ENCODE measurements around the gene PPL. TPM values are rescaled to one million over a fixed set of nuclear protein-coding genes. Genes with fewer than 3 reads are reported as not detected.
"Not testable (repeated sequence)": the region's sequence is repeated elsewhere in the genome, so short reads cannot be mapped to it uniquely, and the experiment has no call there.

Gene PPL
- total RNA-seq, 2 experiments from 2014 or later = 0.07 TPM; not detected in 1

DNA sequence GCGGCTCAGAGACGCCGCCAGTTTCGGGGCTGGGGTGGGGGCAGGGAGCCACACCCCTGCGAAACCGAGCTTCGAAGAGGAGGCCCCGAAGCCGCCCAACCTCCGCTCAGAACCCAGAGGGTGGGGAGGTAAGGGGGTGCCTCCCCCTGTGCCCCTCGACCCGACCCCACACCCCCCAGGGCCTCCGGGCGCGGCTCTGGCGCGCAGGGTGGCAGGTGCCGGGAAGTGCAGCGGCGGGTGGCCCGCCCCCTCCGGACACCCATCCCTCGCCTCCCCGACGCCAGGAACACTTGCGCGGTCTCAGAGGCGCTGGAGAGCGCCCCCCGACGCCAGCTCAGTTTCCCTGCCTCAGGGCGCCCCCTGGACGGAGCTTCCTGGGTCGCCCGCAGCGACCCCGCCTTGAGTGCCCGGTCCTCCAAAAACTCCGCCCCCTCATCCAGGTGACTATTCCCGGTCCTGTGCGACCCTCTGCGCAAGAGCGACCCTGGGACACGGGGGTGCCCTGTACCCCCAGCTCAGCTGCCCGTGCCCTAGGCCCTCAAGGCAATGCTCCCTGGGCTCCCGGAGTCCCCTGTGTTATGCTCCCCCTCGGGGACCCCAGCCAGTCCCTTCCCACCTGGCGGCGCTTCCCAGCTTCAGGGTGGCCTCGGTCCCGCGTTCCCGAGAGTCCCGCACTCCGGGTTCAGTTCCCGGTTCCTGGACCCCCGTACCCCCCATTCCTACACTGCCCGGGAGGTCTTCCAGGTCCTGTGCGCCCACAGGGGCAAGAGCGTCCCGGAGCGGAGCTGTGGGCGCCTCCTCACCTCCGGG, 562 bp downstream of the PPL start:
- no peak for DNase-seq
- no peaks in the 10 kb centered on the region for H3K9me3 Mint-ChIP-seq
- no peak overlapping the region for H3K27ac Mint-ChIP-seq
- CTCF ChIA-PET = no interaction called here
- H3K4me3 Mint-ChIP-seq = peak overlapping the region; percentile 46
- intact Hi-C loops (cut with micrococcal nuclease) = no loop called here
- H3K4me1 Mint-ChIP-seq (ENCODE audit: low read depth) = peaks cover 10% of the 10 kb centered on the region
- peaks cover 32% of the 10 kb centered on the region for H3K27me3 Mint-ChIP-seq (ENCODE audit: low read depth)
- no peaks in the 10 kb centered on the region for H3K36me3 Mint-ChIP-seq (ENCODE audit: low read depth)

- H3K4me3 Mint-ChIP-seq = no peak overlapping the region
- no peak overlapping the region for H3K27ac Mint-ChIP-seq
- intact Hi-C loops (cut with micrococcal nuclease) = no loop called here
- CTCF ChIA-PET = interaction anchor here (0.6 kb wide), 1 partner anchor 17 kb away, joined by 3 read pairs; no protein-coding TSS in a partner anchor
- no peak for DNase-seq
- peaks cover 10% of the 10 kb centered on the region for H3K4me1 Mint-ChIP-seq (ENCODE audit: low read depth)
- H3K27me3 Mint-ChIP-seq (ENCODE audit: low read depth) = peaks cover 32% of the 10 kb centered on the region
- no peaks in the 10 kb centered on the region for H3K9me3 Mint-ChIP-seq
- H3K36me3 Mint-ChIP-seq (ENCODE audit: low read depth) = no peaks in the 10 kb centered on the region
Measured at GRCh38 chr16:4935241-4935855, 1.6 kb downstream of the PPL start.

GRCh38 chr16:4934591-4934990, 2.4 kb downstream of the PPL start:
- no peak overlapping the region for H3K4me3 Mint-ChIP-seq
- intact Hi-C loops (cut with micrococcal nuclease) = no loop called here

GRCh38 chr16:4933871-4934395, 3.0 kb downstream of the PPL start:
- no peak overlapping the region for H3K27ac Mint-ChIP-seq
- H3K27me3 Mint-ChIP-seq (ENCODE audit: low read depth) = peaks cover 32% of the 10 kb centered on the region
- no peaks in the 10 kb centered on the region for H3K36me3 Mint-ChIP-seq (ENCODE audit: low read depth)
- peaks cover 10% of the 10 kb centered on the region for H3K4me1 Mint-ChIP-seq (ENCODE audit: low read depth)
- H3K9me3 Mint-ChIP-seq = no peaks in the 10 kb centered on the region
- CTCF ChIA-PET = no interaction called here
- no peak overlapping the region for H3K4me3 Mint-ChIP-seq
- no peak for DNase-seq
- intact Hi-C loops (cut with micrococcal nuclease) = no loop called here

More at GRCh38 chr16:4934591-4934990, 2.4 kb downstream of the PPL start:
- Mint-ChIP-seq H3K27me3 (ENCODE audit: low read depth) (peaks cover 32% of the 10 kb centered on the region), H3K36me3 (ENCODE audit: low read depth) (no peaks in the 10 kb centered on the region), H3K9me3 (no peaks in the 10 kb centered on the region), H3K27ac (no peak overlapping the region), H3K4me1 (ENCODE audit: low read depth) (peaks cover 10% of the 10 kb centered on the region)
- no peak for DNase-seq
- CTCF ChIA-PET = no interaction called here

- Mint-ChIP-seq H3K27ac (no peak overlapping the region), H3K36me3 (ENCODE audit: low read depth) (no peaks in the 10 kb centered on the region), H3K4me3 (no peak overlapping the region), H3K9me3 (no peaks in the 10 kb centered on the region), H3K27me3 (ENCODE audit: low read depth) (peaks cover 29% of the 10 kb centered on the region), H3K4me1 (ENCODE audit: low read depth) (peaks cover 10% of the 10 kb centered on the region)
- intact Hi-C loops (cut with micrococcal nuclease) = no loop called here
- no peak for DNase-seq
- CTCF ChIA-PET = no interaction called here
Measured at GRCh38 chr16:4933433-4933832, 3.5 kb downstream of the PPL start.

DNA sequence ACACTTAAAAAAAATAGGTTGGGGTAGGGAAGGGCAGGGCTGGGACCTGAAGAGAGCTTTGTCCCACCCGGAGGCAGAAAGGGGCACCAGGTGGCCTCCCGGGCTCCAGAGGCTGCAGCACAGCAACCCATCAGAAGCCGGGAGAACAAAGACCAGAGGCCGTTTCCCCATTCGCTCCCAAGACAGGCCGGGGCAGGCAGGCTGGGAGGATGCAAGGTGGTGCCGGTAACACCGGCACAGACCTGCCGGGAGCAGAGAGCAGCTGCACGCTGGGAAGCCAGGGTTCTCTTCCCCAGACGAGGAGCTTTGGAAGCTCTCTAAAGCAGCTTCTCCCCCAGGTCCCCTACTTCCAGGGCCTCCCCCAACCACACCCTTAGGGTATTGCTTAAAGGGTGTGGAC, 5.6 kb downstream of the PPL start:
- Mint-ChIP-seq H3K4me3 (no peak overlapping the region), H3K27me3 (ENCODE audit: low read depth) (peaks cover 18% of the 10 kb centered on the region), H3K4me1 (ENCODE audit: low read depth) (peaks cover 3% of the 10 kb centered on the region), H3K27ac (no peak overlapping the region), H3K36me3 (ENCODE audit: low read depth) (peaks cover 4% of the 10 kb centered on the region), H3K9me3 (peaks cover 11% of the 10 kb centered on the region)
- DNase-seq = no peak
- intact Hi-C loops (cut with micrococcal nuclease) = no loop called here
- CTCF ChIA-PET = no interaction called here

DNA sequence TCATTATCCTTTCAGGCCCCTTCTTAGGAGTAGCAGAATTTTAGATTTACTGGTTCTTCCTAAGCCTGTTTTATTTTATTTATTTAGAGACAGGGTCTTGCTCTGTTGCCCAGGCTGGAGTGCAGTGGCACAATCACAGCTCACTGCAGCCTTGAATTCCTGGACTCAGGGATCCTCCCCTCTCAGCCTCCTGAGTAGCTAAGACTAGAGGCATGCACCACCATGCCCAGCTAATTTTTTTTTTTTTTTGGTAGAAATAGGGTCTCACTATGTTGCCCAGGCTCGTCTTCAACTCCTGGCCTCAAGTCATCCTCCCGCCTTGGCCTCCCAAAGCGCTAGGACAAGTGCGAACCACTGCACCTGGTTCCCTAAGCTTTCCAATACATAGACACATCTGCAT, 7.3 kb downstream of the PPL start:
- H3K9me3 Mint-ChIP-seq = peaks cover 20% of the 10 kb centered on the region
- CTCF ChIA-PET; H3K4me1 Mint-ChIP-seq (ENCODE audit: low read depth); H3K4me3 Mint-ChIP-seq; H3K27me3 Mint-ChIP-seq (ENCODE audit: low read depth); intact Hi-C loops (cut with micrococcal nuclease); H3K36me3 Mint-ChIP-seq (ENCODE audit: low read depth); DNase-seq; H3K27ac Mint-ChIP-seq: not testable (repeated sequence)

- intact Hi-C loops (cut with micrococcal nuclease) = no loop called here
- peaks cover 4% of the 10 kb centered on the region for H3K36me3 Mint-ChIP-seq (ENCODE audit: low read depth)
- no peak overlapping the region for H3K27ac Mint-ChIP-seq
- H3K4me1 Mint-ChIP-seq (ENCODE audit: low read depth) = no peaks in the 10 kb centered on the region
- H3K9me3 Mint-ChIP-seq = peaks cover 20% of the 10 kb centered on the region
- H3K27me3 Mint-ChIP-seq (ENCODE audit: low read depth) = peaks cover 3% of the 10 kb centered on the region
- H3K4me3 Mint-ChIP-seq = no peak overlapping the region
- CTCF ChIA-PET = no interaction called here
- DNase-seq = no peak
Measured at GRCh38 chr16:4928227-4928626, 8.7 kb downstream of the PPL start.

GRCh38 chr16:4927661-4928060, 9.3 kb downstream of the PPL start:
- H3K27me3 Mint-ChIP-seq (ENCODE audit: low read depth) = peaks cover 3% of the 10 kb centered on the region
- H3K9me3 Mint-ChIP-seq = peaks cover 20% of the 10 kb centered on the region
- CTCF ChIA-PET = interaction anchor here (0.6 kb wide), 1 partner anchor 10 kb away, joined by 4 read pairs; no protein-coding TSS in a partner anchor
- DNase-seq = no peak
- H3K36me3 Mint-ChIP-seq (ENCODE audit: low read depth) = peaks cover 4% of the 10 kb centered on the region
- H3K27ac Mint-ChIP-seq = no peak overlapping the region
- H3K4me1 Mint-ChIP-seq (ENCODE audit: low read depth) = no peaks in the 10 kb centered on the region
- H3K4me3 Mint-ChIP-seq = no peak overlapping the region
- intact Hi-C loops (cut with micrococcal nuclease) = no loop called here

GRCh38 chr16:4926928-4927327, 10.0 kb downstream of the PPL start:
- CTCF ChIA-PET = interaction anchor here (0.6 kb wide), 1 partner anchor 9 kb away, joined by 4 read pairs; no protein-coding TSS in a partner anchor
- intact Hi-C loops (cut with micrococcal nuclease) = no loop called here
- H3K4me3 Mint-ChIP-seq = no peak overlapping the region
- no peaks in the 10 kb centered on the region for H3K4me1 Mint-ChIP-seq (ENCODE audit: low read depth)
- H3K27me3 Mint-ChIP-seq (ENCODE audit: low read depth) = peaks cover 3% of the 10 kb centered on the region
- H3K9me3 Mint-ChIP-seq = peaks cover 20% of the 10 kb centered on the region
- H3K36me3 Mint-ChIP-seq (ENCODE audit: low read depth) = peaks cover 4% of the 10 kb centered on the region
- DNase-seq = no peak
- H3K27ac Mint-ChIP-seq = no peak overlapping the region

DNA sequence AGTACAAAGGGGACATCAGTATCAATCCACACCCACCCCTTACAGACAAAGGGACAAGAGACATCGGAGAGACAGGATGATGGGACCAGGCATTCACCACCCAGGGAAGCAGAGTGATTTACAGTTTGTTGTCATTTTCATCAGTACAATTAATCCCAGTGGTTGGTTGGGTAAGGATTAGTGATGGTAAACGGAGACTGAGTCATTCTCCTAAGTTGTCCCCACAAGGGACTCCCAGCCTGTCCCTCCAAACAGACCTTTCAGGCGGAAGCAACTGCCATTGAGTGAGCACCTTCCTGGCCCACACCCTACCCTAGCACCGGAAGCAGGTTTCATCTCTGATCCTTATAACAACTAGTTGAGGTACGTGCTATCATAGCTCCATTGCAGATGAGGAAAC, 11.2 kb downstream of the PPL start:
- H3K4me1 Mint-ChIP-seq (ENCODE audit: low read depth) = no peaks in the 10 kb centered on the region
- no peak for DNase-seq
- intact Hi-C loops (cut with micrococcal nuclease) = no loop called here
- H3K4me3 Mint-ChIP-seq = no peak overlapping the region
- H3K27ac Mint-ChIP-seq = no peak overlapping the region
- peaks cover 3% of the 10 kb centered on the region for H3K27me3 Mint-ChIP-seq (ENCODE audit: low read depth)
- H3K36me3 Mint-ChIP-seq (ENCODE audit: low read depth) = peaks cover 4% of the 10 kb centered on the region
- H3K9me3 Mint-ChIP-seq = peaks cover 20% of the 10 kb centered on the region
- CTCF ChIA-PET = no interaction called here

DNA sequence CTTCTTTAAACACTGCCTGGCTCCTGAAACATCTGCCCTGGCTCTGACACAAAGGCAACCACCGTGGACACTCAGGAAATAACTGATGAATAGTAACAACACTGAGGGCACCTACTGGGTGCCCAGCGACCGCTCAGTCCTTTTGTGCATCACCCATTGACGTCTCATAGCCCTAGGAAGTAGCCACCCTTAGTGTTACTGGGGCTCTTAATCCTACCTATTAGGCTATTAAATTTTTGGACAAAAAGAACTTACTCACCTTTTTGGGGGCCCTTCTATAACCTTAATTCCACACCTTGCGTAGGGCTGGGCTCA, 11.7 kb downstream of the PPL start:
- peaks cover 4% of the 10 kb centered on the region for H3K36me3 Mint-ChIP-seq (ENCODE audit: low read depth)

More for the DNA sequence above, 11.7 kb downstream of the PPL start:
- Mint-ChIP-seq H3K9me3 (peaks cover 20% of the 10 kb centered on the region), H3K4me3 (no peak overlapping the region), H3K27me3 (ENCODE audit: low read depth) (peaks cover 3% of the 10 kb centered on the region), H3K27ac (no peak overlapping the region), H3K4me1 (ENCODE audit: low read depth) (no peaks in the 10 kb centered on the region)
- intact Hi-C loops (cut with micrococcal nuclease) = no loop called here
- no peak for DNase-seq
- CTCF ChIA-PET = no interaction called here
